OCI-LY1 (cell line): ENCODE measurements around the gene NFIX.

Experiments used
- CTCF ChIP-seq: fragments of 200-600 bp; sonication (generic), shearing (Covaris generic); IDR thresholded peaks from 2 replicates; pipeline ENCODE4 v1.5.1; 2017; ENCODE audit warnings: mild to moderate bottlenecking, antibody characterized with exemption, low read length, moderate library complexity, mixed read lengths
- EZH2 ChIP-seq: fragments of 200-600 bp; sonication (generic), shearing (Covaris generic); IDR thresholded peaks from 2 replicates; pipeline ENCODE4 v1.8.0; 2017; ENCODE audit warnings: borderline replicate concordance, mixed run types, mild to moderate bottlenecking, antibody characterized with exemption, low read length, moderate library complexity, mixed read lengths

DNA sequence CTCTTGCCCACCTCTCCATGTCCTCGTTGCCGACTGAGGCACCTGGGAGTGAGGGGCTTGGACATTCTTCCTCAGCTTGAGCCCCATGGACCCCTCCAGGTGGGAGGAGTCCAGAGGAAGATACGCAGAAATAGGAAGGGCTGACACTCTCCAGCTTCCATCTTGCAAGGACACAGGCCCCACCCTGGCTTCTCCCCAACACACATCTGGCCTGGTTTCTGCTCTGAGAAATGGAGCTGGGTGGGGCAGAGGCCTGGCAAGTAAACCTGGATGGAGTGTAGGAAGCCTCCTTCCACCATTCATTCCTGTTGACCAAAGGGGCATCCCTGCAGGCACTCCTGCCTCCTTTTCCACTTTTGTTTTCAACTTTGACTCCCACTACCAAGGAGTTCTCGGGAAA is 50.5 kb downstream of the NFIX start:
- TF ChIP-seq EZH2 (no peak), CTCF (no peak)
